Medulla oblongata (tissue), 1 donor: ENCODE results near the gene P2RX7.
"Not testable (repeated sequence)": the region's sequence is repeated elsewhere in the genome, so short reads cannot be mapped to it uniquely, and the experiment has no call there.

Source experiments
- DNase-seq: peaks from one replicate; pipeline ENCODE4 v3.0.0-alpha.2; 2015; ENCODE audit errors: extremely low spot score

P2RX7 gene

DNA sequence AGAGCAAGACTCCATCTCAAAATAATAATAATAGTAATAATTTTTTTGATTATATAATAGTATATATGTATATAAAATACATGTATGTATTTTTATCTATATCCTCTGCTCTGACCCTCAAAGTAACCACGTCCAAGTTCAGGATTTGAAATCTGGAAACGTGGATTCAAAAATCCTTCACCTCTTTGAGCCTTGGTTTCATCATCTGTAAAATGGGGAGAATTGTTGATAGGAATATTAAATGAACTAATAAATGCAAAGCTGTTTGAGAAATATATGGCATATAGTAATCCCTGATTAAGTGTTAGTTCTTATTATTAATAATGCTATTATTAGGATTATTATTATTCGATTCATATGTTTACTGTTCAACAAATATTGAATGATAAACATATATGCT is 2.6 kb downstream of the P2RX7 start:
- DNase-seq: no peak

GRCh38 chr12:121137512-121137911 is 4.8 kb downstream of the P2RX7 start:
- no peak for DNase-seq

DNA sequence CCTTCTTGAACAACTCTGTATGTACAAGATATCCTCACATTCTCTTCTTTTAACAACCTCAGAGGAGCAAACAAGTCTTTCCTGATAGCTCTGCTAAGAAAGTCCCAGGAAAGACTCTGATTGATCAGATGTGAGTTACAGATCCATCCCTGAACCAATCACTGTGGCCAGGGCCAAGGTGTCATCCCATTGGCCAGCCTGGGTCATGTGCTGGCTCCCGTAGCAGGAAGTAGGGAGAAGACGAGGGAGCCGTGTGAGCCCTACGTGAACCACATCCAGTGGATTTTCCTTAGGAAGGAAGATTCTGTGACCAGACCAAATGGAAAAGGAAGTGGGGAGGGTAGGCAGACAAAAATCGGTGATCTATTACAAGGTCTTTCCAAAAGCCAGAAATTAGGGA is 5.6 kb downstream of the P2RX7 start:
- no peak for DNase-seq

GRCh38 chr12:121139286-121139685 is 6.6 kb downstream of the P2RX7 start:
- peak; percentile 85 for DNase-seq

GRCh38 chr12:121142171-121142950 is 9.7 kb downstream of the P2RX7 start:
- DNase-seq: no peak

DNA sequence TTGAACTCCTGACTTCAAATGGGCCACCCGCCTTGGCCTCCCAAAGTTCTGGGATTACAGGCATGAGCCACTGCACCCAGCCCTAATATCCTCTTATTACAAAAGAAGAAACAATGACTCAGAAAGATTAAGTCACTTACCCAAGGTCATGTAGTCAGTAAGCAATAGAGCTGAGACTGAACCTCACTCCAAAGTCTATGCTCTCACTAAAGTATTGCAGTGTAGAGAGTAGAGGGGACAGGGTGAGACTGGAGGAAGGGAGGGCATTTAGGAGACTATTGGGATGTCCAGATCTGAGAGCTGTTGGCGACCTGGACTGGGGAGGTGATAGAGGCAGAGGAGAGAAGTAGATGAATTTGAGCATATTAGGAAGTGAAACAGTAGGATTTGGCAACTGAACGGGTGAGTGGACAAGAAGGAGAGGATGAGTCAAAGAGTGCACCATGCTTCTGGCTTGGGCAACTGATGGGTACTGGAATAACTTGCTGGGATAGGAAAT is 11.8 kb downstream of the P2RX7 start:
- no peak for DNase-seq

GRCh38 chr12:121145221-121145620 is 12.5 kb downstream of the P2RX7 start:
- DNase-seq: peak; percentile 35

GRCh38 chr12:121149289-121149688 is 16.6 kb downstream of the P2RX7 start:
- not testable (repeated sequence) for DNase-seq

DNA sequence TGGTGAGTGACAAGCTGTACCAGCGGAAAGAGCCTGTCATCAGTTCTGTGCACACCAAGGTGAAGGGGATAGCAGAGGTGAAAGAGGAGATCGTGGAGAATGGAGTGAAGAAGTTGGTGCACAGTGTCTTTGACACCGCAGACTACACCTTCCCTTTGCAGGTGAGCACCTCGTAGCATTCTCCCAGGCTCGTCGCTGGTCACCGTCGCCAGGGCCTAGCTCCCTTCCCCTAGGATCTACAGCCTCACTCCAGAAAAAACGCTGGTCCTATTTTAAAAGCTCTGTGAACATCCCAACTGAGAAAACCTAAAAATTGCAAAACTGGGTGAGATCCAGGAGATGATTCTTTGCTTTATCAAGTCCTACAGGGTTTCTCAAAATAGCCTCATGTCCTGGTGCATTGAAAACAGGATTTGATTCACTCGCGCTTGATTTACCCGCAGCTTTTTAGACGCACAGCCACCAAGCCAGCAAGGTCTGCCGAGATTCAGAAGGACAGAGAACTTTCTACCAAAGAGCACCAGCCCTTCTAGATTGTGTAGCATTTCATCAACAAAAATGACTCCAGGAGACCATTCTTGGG is 22.2 kb downstream of the P2RX7 start:
- no peak for DNase-seq

DNA sequence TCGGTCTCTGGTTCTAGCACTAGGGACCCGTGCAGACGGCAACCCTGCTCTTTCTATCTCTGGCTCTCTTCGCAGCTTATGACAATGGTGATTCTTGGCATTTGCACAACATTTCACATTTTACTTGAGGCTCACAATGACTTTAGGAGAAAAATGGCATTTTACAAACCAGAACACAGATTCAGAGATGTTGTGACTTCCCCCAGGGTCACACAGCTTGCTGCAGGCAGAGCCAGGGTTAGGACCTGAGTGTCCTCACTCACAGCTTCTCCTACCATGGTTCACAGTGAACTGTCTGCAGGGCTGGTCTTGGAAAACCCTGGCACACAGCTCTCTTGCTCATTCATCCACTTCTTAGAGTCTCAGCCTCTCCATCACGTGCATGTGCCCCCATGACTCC is 23.7 kb downstream of the P2RX7 start:
- no peak for DNase-seq

DNA sequence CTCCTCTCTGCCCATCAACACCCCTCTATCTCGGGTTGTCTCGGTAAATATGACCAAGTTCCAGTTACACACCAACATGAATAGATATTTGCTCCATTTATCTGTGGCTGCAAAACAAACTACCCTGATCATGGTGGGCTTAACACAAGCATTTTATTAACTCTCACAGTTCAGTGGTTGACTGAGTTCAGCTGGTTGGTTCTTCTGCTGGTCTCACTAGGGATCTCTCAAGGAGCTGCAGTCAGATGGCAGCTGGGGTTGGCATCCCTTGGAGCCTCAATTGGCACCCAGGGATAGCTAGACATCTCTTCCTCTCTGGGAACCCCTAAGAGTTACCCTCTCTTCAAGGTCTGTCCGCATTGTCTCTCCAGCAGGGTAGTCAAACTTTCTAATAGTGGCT is 25.4 kb downstream of the P2RX7 start:
- no peak for DNase-seq

DNA sequence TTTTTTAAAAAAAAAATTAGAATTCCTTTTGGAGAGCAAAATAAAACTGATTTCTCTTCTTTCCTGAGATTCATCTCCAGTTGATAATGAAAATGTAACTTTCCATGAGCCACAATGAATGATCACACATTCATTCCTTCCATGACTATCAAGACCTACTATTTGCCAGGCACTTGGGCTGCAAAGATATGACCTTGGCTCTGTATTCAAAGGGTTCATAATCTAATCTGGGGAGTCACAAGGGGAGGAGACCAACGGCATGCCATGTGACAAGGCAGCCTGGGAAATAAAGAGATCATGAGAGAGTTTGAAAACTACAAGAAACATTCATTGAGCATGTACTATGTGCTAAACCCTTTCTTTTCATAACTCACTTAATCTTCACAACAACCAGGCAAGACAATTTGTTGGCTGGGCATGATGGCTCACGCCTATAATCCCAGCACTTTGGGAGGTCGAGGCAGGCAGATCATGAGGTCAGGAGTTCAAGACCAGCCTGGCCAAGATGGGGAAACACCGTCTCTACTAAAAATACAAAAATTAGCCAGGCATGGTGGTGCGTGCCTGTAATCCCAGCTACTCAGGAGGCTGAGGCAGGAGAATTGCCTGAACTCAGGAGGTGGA is 26.2 kb downstream of the P2RX7 start:
- DNase-seq: not testable (repeated sequence)

- peak; percentile 37 for DNase-seq
Observed at GRCh38 chr12:121159467-121160307, 27.0 kb downstream of the P2RX7 start.

DNA sequence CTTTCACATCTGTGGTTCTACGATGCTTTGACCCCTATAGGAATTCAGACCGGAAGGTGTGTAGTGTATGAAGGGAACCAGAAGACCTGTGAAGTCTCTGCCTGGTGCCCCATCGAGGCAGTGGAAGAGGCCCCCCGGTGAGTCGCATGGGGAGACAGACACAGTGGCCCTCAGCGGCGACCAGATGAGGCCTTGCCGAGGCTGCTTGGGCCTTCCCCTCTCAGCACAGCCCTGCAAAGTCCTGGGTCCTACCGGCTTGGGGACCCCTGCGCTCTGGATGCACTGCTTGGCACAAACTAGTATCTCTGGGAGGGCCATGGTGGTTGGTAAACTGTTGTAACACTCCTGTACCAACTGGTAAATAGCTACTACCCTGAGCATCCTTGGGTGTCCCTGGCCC is 29.7 kb downstream of the P2RX7 start:
- no peak for DNase-seq

DNA sequence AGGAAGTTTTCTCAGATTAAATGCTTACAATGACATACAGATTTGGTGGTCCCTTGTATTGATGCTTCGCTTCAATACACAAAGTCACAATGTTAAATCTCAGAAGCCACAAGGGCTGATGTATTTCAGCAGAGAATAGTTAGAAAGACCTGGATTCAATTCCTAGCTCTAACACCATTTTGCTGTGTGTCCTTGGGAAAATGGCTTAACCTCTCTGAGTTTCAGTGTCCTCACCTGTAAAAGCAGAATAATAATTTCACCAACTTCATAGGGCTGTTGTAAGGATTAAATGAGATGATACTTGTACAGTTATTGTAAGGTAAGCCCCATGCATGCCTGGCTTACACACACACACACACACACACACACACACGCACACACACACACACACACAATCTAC is 30.3 kb downstream of the P2RX7 start:
- no peak for DNase-seq

DNA sequence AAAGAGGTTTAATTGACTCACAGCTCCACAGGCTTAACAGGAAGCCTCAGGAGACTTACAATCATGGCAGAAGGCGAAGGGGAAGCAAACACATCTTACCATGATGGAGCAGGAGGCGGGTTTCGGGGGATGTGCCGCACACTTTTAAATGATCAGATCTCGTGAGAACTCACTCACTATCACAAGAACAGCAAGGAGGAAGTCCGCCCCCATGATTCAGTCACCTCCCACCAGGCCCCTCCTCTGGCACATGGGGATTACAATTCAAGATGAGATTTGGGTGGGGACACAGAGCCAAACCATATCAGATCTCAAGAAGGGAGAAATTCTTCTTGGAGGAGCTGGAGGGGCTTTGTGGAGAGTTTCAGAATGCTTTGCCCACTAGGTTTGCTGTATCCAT is 32.2 kb downstream of the P2RX7 start:
- DNase-seq: not testable (repeated sequence)

GRCh38 chr12:121165316-121165715 is 32.6 kb downstream of the P2RX7 start:
- no peak for DNase-seq

DNA sequence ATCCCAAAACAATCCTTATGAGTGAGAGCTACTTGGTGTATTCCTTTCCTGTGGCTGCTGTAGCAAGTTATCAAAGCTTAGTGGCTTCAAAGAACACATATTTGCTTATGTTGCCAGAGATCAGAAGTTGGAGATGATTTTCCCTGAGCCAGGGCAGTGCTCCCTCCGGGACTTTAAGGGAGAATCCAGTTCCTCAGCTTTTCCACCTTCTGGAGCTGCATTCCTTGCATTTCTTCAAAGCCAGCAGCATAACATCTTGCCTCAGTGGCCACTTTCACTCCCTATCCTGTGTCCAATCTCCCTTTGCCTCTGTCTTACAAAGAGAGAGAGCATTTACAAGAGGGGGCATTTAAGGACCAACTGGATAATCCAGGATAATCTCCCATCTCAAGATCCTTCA is 33.7 kb downstream of the P2RX7 start:
- DNase-seq: no peak

DNA sequence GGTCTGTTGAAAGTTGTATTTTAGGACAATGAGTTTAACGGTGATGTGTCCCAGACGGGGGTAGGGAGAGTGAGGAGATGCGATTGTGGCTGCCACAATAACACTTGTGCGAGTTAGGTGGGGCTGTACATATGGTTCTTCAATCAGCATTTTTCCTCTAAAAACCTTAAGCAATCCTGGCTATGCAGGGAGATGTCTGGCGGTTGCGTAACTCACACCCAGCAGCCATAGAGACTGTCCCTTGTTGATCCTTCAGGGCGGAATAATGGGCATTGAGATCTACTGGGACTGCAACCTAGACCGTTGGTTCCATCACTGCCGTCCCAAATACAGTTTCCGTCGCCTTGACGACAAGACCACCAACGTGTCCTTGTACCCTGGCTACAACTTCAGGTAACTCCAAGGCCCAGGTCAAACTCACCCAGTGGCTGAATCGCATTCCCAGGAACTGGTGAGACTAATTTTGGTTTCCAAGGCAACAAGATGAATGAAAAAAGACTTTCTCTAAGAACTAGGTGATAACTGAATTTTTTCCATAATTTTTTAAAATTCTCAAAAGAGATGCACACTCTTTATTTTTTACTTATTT is 34.6 kb downstream of the P2RX7 start:
- no peak for DNase-seq

- no peak for DNase-seq
Observed at GRCh38 chr12:121167951-121168350, 35.3 kb downstream of the P2RX7 start.

DNA sequence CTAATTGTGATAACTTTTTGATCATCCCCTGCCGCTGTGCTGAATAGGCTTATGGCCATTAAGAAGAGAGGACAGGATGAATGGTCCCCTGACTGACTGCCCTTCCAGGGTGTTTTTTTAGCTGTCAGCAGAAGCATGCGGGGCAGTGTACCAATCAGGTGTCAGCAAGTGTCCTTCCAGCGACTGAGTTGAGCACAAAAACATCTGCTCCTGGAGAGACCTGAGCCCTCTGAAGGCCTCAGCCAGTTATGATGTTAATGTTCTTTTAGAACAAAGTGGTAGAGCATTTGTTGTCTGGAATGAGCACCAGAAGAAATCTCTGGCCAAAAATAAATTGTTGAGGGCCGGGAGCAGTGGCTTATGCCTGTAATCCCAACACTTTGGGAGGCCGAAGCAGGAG is 37.5 kb downstream of the P2RX7 start:
- no peak for DNase-seq
